OCI-LY7 (cell line): Measurements from ENCODE around the gene TNNI3K. TPM values are rescaled to one million over a fixed set of nuclear protein-coding genes. Genes with fewer than 3 reads are reported as not detected.

Source experiments
- BruUV-seq: library from RNA; stranded (reverse); fragments of 400-500 nt; replicated peaks from 2 replicates; lab custom pipeline; 2021; lab: Mats Ljungman, UMichigan
- CTCF ChIA-PET: fragments of 300-600 bp; sonication (Branson Sonifier 250); formaldehyde crosslinking; loops from one replicate; lab custom pipeline; 2022; ENCODE audit warnings: antibody characterized with exemption; ENCODE audit not compliant: unreplicated experiment; lab: Charles Lee
- POLR2A ChIA-PET: fragments of 300-600 bp; sonication (Branson Sonifier 250); formaldehyde crosslinking; loops from one replicate; lab custom pipeline; 2022; ENCODE audit warnings: antibody characterized with exemption; lab: Charles Lee
- DNase-seq: peaks from one replicate; pipeline ENCODE4 v3.0.0-alpha.2; 2015; ENCODE audit warnings: low spot score
- H2AFZ ChIP-seq: fragments of 200-600 bp; sonication (generic), shearing (Covaris generic); 2 replicates; pipeline ENCODE4 v1.6.1; 2014; ENCODE audit warnings: mild to moderate bottlenecking, antibody characterized with exemption, low read length, moderate library complexity
- H3K27ac ChIP-seq: fragments of 200-600 bp; sonication (generic); 2 replicates; pipeline ENCODE4 v1.5.1; 2014; ENCODE audit warnings: mixed run types, low read depth, mild to moderate bottlenecking, moderate library complexity, low read length, inconsistent platforms; ENCODE audit not compliant: poor library complexity, severe bottlenecking
- H3K36me3 ChIP-seq: fragments of 200-600 bp; sonication (generic); 2 replicates; pipeline ENCODE4 v1.6.1; 2014; ENCODE audit warnings: mild to moderate bottlenecking, antibody characterized with exemption, low read length, moderate library complexity, mixed read lengths; ENCODE audit not compliant: insufficient read depth
- H3K4me1 ChIP-seq: fragments of 200-600 bp; sonication (generic); 2 replicates; pipeline ENCODE4 v1.5.1; 2014; ENCODE audit warnings: mild to moderate bottlenecking, low read length; ENCODE audit not compliant: insufficient read depth, poor library complexity, severe bottlenecking
- H3K4me2 ChIP-seq: fragments of 200-600 bp; sonication (generic); 2 replicates; pipeline ENCODE4 v1.6.1; 2014; ENCODE audit warnings: mild to moderate bottlenecking, low read length
- H3K4me3 ChIP-seq: fragments of 200-600 bp; sonication (generic); 2 replicates; pipeline ENCODE4 v1.5.1; 2014; ENCODE audit warnings: mild to moderate bottlenecking, low read depth, low read length; ENCODE audit not compliant: poor library complexity, severe bottlenecking
- H3K79me2 ChIP-seq: fragments of 200-600 bp; sonication (generic); 2 replicates; pipeline ENCODE4 v1.6.1; 2016; ENCODE audit warnings: low read depth, mild to moderate bottlenecking, low read length, moderate library complexity, mixed read lengths; ENCODE audit not compliant: insufficient read depth
- H3K9me2 ChIP-seq: fragments of 200-600 bp; sonication (generic); 2 replicates; pipeline ENCODE4 v1.6.1; 2016; ENCODE audit warnings: mild to moderate bottlenecking, low read length, mixed read lengths; ENCODE audit not compliant: insufficient read depth
- H3K9me3 ChIP-seq: fragments of 200-600 bp; sonication (generic); 2 replicates; pipeline ENCODE4 v1.6.1; 2014; ENCODE audit warnings: mild to moderate bottlenecking, mixed run types, low read length, mixed read lengths
- H4K20me1 ChIP-seq: fragments of 200-600 bp; sonication (generic); 2 replicates; pipeline ENCODE4 v1.6.1; 2014; ENCODE audit warnings: mild to moderate bottlenecking, antibody characterized with exemption, low read length, moderate library complexity, mixed read lengths; ENCODE audit not compliant: insufficient read depth
- CTCF ChIP-seq: fragments of 200-600 bp; sonication (generic); conservative IDR thresholded peaks from 2 replicates; pipeline ENCODE4 v1.5.1; 2014; ENCODE audit warnings: mild to moderate bottlenecking, antibody characterized with exemption, low read length, moderate library complexity, mixed read lengths
- EZH2phosphoT487 ChIP-seq: fragments of 200-600 bp; sonication (generic); IDR thresholded peaks from 2 replicates; pipeline ENCODE4 v1.6.1; 2018; ENCODE audit warnings: low read depth, borderline replicate concordance, mild to moderate bottlenecking, mixed run types, antibody characterized with exemption, low read length, moderate library complexity, mixed read lengths
- intact Hi-C: fragments of 100-400 bp; cut with micrococcal nuclease; formaldehyde crosslinking; loops from one replicate; pipeline ENCODE4 v1.10.0; 2022; ENCODE audit not compliant: unreplicated experiment
- total RNA-seq, 2 experiments: library from RNA; depleted of rRNA in 1 of 2; stranded (reverse); fragments of >200 nt in 1 of 2; shearing (Covaris generic) in 1 of 2; gene quantifications; 2 replicates each; pipeline ENCODE4 v1.2.3, GENCODE V29; 2014 to 2022

TNNI3K gene
- total RNA-seq, 2 experiments from 2014 or later, result not detected

- Histone ChIP-seq H3K36me3 (no peaks in the 10 kb centered on the region), H3K9me3 (no peaks in the 10 kb centered on the region), H3K4me2 (no peak overlapping the region), H4K20me1 (no peaks in the 10 kb centered on the region), H3K9me2 (no peaks in the 10 kb centered on the region; the same call in 1 of the 2 replicates), H3K4me1 (no peaks in the 10 kb centered on the region), H2AFZ (no peak overlapping the region), H3K4me3 (no peak overlapping the region), H3K79me2 (no peaks in the 10 kb centered on the region), H3K27ac (no peak overlapping the region)
- intact Hi-C loops, result no loop called here
- no peak for DNase-seq
- ChIA-PET POLR2A (interaction anchor here (1.5 kb wide), 1 partner anchor 18 kb away, joined by 3 read pairs; no protein-coding TSS in a partner anchor), CTCF (no interaction called here)
- no peak for TF ChIP-seq EZH2phosphoT487
- TF ChIP-seq CTCF, result no peak
- BruUV-seq, result no TSS peak
Observed at GRCh38 chr1:74237035-74237434, 1.8 kb downstream of the TNNI3K start.

GRCh38 chr1:74237787-74238186 lies 2.6 kb downstream of the TNNI3K start:
- ChIA-PET POLR2A (interaction anchor here (1.0 to 1.5 kb wide), 2 partner anchors 12 to 19 kb away, joined by 3 read pairs; no protein-coding TSS in a partner anchor), CTCF (no interaction called here)
- TF ChIP-seq EZH2phosphoT487 (no peak), CTCF (no peak)
- no TSS peak for BruUV-seq
- H4K20me1 ChIP-seq, result no peaks in the 10 kb centered on the region
- H3K36me3 ChIP-seq, result no peaks in the 10 kb centered on the region
- H3K4me3 ChIP-seq, result no peak overlapping the region
- no peaks in the 10 kb centered on the region; the same call in 1 of the 2 replicates for H3K9me2 ChIP-seq
- no peak overlapping the region for H2AFZ ChIP-seq
- H3K4me2 ChIP-seq, result no peak overlapping the region
- intact Hi-C loops, result no loop called here
- no peak overlapping the region for H3K27ac ChIP-seq
- no peak for DNase-seq
- no peaks in the 10 kb centered on the region for H3K4me1 ChIP-seq
- no peaks in the 10 kb centered on the region for H3K9me3 ChIP-seq
- H3K79me2 ChIP-seq, result no peaks in the 10 kb centered on the region

- DNase-seq, result no peak
- intact Hi-C loops, result no loop called here
- Histone ChIP-seq H3K9me2 (no peaks in the 10 kb centered on the region; the same call in 1 of the 2 replicates), H3K4me2 (no peak overlapping the region), H3K4me1 (no peaks in the 10 kb centered on the region), H3K9me3 (no peaks in the 10 kb centered on the region), H3K4me3 (no peak overlapping the region), H4K20me1 (no peaks in the 10 kb centered on the region), H3K27ac (no peak overlapping the region), H2AFZ (no peak overlapping the region), H3K36me3 (no peaks in the 10 kb centered on the region), H3K79me2 (no peaks in the 10 kb centered on the region)
- TF ChIP-seq EZH2phosphoT487, result no peak
- no peak for TF ChIP-seq CTCF
- no TSS peak for BruUV-seq
- CTCF ChIA-PET, result no interaction called here
- POLR2A ChIA-PET, result no interaction called here
Observed at GRCh38 chr1:74245168-74245772, 10.1 kb downstream of the TNNI3K start.
